HFF-Myc (cell line): ENCODE results near the gene NAALADL2.

ENCODE experiments used
- DNase-seq: peaks from one replicate; pipeline ENCODE4 v3.0.0-alpha.2; 2011; ENCODE audit warnings: low read depth; ENCODE audit errors: extremely low read depth
- H3K4me3 ChIP-seq: replicated peaks from 2 replicates; pipeline ENCODE4 v1.5.1; 2011; ENCODE audit warnings: low read depth, mild to moderate bottlenecking, control low read depth, low read length
- TF ChIP-seq, protein P1 (sequence below): IDR thresholded peaks from 2 replicates; pipeline ENCODE4 v1.5.1; 2012; ENCODE audit warnings: mild to moderate bottlenecking, low read depth, low read length, control low read depth; ENCODE audit errors: missing control alignments

Gene NAALADL2

DNA sequence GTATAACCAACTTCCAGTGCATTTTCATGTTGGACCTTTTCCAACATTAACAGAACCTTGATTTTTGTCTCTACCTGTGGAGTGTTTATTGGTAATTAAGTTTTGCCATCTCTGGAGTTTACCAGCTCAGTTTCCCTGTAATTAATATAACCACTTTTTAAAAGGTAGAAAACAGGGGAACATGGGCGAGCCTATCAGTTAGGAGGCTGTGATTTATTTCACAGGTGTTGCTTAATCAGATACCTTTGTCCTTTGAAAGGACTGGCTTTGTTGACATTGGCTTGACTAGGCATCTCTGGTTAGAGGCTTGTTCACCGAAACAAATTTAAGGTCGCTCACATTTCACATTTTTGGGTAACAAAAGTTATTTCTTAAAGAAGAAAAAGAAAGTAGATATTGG, 622 bp downstream of the NAALADL2 start:
- no peak for DNase-seq
- TF ChIP-seq, protein P1, sequence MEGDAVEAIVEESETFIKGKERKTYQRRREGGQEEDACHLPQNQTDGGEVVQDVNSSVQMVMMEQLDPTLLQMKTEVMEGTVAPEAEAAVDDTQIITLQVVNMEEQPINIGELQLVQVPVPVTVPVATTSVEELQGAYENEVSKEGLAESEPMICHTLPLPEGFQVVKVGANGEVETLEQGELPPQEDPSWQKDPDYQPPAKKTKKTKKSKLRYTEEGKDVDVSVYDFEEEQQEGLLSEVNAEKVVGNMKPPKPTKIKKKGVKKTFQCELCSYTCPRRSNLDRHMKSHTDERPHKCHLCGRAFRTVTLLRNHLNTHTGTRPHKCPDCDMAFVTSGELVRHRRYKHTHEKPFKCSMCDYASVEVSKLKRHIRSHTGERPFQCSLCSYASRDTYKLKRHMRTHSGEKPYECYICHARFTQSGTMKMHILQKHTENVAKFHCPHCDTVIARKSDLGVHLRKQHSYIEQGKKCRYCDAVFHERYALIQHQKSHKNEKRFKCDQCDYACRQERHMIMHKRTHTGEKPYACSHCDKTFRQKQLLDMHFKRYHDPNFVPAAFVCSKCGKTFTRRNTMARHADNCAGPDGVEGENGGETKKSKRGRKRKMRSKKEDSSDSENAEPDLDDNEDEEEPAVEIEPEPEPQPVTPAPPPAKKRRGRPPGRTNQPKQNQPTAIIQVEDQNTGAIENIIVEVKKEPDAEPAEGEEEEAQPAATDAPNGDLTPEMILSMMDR, result no peak
- H3K4me3 ChIP-seq, result no peak overlapping the region

DNA sequence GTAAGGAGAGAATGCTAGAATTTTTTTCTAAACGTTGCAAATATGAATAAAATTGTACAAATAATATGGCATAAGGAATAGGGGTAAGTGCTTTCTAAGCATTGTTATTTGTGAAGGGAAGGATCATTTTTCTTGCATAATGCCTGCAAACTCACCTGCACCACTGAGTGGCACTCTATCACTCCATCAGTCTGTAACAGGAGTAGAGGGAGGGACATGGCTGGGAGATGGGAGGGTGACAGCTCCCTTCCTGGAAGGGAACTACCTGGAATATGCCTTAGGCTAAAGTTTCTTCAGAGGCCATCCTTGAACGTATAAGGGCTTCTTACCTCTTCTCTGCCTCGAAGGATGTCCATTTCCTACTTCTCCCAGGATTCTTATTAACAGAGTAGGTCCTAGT, 3.0 kb downstream of the NAALADL2 start:
- DNase-seq, result no peak
- no peak overlapping the region for H3K4me3 ChIP-seq
- TF ChIP-seq, protein P1, result peak; percentile 3

DNA sequence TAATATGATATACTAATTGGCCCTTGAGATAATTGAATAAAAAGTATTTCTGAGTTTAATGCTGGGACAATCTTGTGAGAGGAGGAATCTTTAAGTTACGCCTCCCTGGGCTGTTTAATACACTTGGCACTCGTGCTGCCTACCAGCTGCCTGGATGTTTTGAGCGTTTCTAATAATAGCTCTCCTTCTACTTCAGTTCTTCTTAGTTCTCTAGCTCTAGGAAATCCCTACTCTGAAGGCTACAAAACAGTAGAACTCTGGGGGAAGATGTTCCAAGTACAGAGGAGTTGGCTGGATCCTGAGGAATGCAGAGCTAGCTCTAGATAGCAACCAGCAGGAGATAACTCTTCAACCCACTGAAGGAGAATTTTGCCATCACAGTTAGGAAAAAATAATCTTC, 3.5 kb downstream of the NAALADL2 start:
- TF ChIP-seq, protein P1, result no peak
- DNase-seq, result no peak

DNA sequence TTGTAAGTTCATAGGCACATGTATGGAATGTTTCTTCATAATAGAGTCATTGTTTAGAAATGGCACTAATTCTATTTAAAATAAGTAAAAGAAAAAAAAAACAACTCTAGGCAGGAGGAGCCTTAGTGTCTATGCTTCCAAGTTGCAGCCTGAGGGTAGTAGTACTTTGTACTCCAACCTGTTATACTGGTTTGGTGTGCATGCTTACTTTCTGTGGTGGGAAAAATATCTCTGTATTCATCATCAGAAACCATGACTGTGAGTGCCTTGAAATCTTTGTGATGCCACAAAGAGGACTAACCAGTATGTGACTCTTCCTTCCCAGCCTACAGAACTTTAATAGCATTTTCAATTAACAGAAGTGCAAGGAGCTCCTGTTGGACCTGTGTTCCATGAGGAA, 4.4 kb downstream of the NAALADL2 start:
- H3K4me3 ChIP-seq, result no peak overlapping the region
- TF ChIP-seq, protein P1, result no peak
- DNase-seq, result no peak

More for the DNA sequence above, 3.5 kb downstream of the NAALADL2 start:
- H3K4me3 ChIP-seq, result no peak overlapping the region

DNA sequence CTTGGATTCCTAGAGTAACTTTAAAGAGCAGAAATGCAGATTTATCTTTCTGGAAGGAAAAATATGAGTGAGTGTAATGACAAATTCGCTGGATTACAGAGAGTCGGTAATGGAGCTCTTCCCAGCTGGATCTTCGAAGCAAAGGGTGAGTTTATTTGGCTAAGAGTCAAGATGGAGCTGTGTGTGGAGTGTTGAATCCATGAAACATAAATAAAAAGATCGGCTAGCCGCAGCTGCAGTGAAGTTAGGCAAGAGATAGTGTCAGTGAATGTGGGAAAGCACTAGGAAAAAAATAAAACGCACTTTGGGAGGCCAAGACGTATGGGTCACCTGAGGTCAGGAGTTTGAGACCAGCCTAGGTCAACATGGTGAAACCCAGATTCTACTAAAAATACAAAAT, 10.3 kb downstream of the NAALADL2 start:
- TF ChIP-seq, protein P1, result no peak
- H3K4me3 ChIP-seq, result no peak overlapping the region
- no peak for DNase-seq

DNA sequence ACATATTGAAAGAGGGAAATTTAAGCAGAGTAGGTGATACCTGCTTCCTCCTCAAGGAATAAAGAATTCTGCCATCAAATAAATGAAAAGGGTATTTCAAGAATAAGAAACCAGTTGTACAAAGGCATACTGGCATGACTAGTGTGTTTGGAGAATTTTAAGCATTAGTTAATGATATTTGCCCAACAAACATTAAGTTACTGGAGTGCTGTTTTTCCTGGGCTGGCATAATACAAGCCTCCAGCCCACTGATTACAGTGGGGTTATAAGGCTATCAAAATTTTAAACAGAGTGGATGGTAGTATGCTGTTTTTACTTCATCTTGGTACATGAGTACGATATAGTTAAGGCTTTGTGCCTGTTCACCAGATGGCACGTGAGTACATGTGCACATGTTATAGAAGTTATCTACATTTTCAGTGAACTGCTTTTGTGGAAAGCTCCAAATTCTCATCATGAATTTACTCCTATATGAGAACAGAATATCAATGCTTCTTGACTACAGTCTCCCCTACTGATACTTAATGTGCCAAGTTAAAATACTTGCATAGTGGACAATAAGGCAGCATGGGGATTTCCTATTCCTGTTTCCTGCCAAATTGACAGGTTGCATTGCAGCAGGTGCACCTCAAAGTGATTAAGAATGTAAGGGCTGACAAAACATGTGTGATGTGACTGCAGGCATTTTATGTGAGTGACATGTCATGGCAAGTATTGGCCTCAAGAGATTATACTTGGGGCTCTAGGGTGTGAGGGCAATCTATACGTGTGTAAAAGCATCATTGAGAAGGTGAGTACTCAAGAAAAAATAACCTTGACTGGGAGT, 14.9 kb downstream of the NAALADL2 start:
- TF ChIP-seq, protein P1, result no peak
- DNase-seq, result no peak
- no peak overlapping the region for H3K4me3 ChIP-seq
